HG02943 (cell line): ENCODE results near the gene ADAMTSL2.

Experiments
- ATAC-seq: cut with Tn5 transposase; IDR thresholded peaks from one replicate; pipeline ENCODE4 v1.9.1; 2021; ENCODE audit warnings: mild to moderate bottlenecking, low read depth, moderate library complexity; ENCODE audit not compliant: unreplicated experiment

Gene ADAMTSL2

DNA sequence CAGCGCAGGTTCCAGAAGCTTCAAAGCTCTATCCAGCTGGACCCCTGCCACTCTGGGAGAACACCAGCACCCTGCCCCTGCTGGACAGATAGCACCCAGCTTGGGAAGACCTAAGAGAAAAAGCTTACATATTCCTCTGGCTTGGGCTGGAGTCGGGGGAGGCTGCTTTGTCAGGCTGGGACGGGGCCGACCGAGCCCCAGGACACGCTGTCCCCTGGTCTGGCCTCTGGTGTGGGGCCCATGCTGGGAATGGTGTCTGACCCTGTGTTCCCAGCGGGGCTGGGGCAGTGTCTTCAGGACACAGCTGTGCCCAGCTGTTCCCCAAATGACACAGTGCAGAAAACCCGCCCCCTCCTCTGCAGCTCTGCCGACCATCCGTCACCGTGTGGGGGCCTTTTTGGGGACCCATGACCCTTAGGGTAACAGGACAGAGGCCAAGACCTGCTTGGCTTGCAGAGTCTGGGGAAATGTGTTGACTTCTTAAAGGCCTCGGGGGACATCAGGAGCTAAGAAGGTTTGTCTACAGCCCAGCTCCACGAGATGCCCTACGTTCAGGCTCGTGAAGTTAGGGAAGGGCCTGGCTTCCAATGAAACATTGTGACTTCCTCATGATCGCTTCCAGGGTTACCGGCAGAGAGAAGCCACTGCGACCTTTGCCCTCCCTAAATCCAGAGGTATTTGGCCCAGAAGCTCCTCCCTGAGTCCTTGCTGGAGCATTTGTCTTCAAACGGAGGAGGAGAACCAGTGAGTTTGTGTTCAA lies 35.2 kb upstream of the ADAMTSL2 start:
- no peak for ATAC-seq

DNA sequence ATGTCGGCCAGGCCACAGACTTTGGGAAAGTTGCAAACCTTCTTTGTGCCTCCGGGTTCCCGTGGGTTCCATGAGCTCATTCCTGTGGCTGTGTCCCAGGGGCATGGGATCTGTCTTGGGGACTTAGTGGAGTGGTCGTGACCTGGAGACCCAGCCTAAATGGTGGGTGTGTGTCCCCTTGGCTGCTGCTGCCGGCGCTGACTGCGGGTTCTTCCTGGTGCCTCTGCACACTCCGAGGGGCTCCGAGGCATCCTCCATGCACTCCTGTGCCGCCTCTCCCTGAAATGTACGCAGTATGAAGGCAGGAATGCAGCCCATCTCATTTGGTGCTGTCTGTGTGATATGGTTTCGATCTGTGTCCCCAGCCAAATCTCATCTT lies 34.6 kb upstream of the ADAMTSL2 start:
- no peak for ATAC-seq

DNA sequence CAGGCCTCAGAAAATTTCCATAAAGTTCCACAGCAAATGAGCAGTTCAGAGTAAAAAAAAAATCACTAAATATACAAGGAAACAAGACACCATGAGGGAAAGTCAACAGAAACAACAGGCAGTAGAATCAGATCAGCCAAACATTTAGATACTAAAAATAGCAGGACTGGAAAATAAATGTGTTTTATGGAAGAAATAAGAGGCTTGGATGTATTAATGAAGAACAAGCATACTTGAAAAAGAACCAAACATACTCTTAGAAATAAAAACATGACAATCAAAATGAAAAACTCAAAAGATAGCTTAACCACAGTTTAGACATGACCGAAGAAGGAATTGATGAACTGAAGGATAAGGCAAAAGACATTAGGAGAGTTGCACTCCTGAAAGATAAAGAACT lies 32.4 kb upstream of the ADAMTSL2 start:
- ATAC-seq: no peak

DNA sequence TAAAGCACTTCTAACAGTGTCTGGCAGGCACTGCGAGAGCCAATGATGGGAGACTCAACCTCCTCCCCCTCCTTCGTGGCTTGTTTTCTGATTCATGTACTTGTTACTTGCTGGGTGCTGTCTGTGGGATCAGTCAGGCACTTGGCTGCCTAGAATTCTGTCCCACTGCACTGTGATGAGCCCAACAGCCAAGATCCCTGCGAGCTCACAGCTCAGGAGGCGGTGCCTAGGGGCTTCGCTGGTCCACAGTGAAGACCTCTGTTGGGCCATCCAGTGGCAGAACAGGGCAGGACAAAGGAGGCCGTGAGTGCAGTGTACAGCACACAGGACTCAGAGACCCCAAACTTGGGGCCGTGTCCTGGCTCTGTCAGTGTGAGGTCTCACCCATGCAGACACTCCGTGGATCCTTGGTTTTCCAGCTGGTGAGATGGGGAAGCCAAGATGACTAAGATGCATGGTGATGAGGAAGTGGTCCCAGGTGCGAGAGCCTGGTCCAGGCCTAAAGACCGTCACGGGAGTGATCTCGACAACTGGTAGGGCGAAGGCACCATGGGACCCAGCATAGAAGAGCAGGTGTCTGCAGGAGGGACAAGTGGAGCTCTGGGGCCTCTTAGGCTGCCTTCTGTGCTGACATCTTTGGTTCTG lies 29.2 kb upstream of the ADAMTSL2 start:
- no peak for ATAC-seq

- no peak for ATAC-seq
Measured at GRCh38 chr9:133505901-133506652, 28.4 kb upstream of the ADAMTSL2 start.

GRCh38 chr9:133506653-133507038 lies 27.9 kb upstream of the ADAMTSL2 start:
- no peak for ATAC-seq

DNA sequence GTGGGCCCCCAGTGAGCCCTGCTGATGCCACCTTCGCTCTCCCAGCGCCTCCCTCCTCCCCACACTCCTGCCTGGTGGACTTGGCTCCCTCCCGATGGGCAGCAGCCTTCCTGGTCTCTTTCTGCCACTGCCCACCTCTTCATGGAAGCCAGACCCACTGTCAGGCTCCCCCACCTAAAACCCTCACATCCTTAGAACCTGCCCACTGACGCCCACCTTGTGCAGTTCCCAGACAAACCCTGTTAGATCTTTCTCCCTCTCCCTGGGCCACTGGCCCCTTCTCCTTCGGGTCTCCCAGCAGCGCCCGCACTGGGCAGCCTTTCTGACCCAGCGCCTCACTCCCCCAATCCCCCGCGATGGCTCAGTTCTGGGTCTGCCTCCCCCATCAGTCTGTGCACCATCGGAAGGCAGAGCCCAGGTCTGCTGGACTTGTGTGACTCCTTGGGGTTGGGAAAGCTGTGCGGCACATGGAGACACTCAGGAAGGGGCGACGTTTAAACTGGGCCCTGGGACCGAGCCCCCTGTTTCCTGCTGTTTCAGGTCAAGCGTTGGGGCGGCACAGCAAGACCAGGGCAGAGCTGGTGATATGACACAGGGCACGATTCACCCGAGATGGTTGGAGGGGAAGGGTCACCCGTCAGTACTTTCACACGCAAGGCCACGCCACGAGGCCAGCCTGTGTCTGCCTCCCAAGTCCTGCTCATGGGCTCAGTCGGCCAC lies 27.1 kb upstream of the ADAMTSL2 start:
- ATAC-seq: no peak

- ATAC-seq: no peak
Measured at GRCh38 chr9:133508046-133508445, 26.5 kb upstream of the ADAMTSL2 start.

GRCh38 chr9:133509179-133510083 lies 25.1 kb upstream of the ADAMTSL2 start:
- no peak for ATAC-seq

DNA sequence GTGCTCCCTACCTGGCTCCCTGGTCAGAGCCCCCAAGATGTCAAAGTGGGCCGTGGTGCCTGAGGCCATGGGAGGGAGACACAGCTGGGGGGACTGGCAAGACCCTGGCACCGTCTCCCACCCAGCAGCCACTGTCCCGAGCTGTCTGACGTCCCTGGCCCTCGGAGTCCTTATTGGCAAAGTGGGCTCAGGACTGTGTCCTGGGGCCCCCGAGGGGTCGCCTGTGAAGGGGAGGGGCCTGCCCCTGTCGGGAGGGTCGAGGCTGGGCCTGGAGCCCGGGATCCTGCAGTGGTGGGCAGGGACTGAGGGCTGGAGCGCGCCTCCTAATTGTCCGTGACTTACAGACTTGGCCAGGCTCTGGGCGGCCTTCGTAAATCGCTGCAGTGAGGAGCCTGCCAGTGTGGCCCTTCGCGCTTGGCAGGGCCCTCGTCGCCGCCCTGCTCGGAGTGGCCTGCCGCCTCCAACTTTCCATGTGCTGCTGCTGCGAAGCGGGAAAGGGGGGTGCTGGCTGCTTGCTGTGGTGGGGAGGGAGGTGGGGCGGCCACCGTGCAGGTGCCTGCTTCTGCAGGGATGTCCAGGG lies 23.5 kb upstream of the ADAMTSL2 start:
- no peak for ATAC-seq

DNA sequence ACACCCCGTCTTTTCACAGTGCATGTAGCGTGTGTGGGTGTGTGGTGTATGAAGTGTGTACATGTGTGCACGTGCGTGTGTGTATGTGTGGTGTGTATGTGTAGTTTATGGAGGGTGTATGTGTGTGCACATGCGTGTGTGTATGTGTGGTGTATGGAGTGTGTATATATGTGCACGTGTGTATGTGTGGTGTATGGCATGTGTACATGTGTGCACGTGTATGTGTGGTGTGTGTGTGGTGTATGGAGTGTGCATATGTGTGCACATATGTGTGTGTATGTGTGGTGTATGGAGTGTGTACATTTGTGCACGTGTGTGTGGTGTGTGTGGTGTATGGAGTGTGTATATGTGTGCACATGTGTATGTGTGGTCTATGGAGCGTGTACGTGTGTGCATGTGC lies 22.9 kb upstream of the ADAMTSL2 start:
- ATAC-seq: no peak

GRCh38 chr9:133512253-133513213 lies 22.0 kb upstream of the ADAMTSL2 start:
- no peak for ATAC-seq

- no peak for ATAC-seq
Measured at GRCh38 chr9:133513214-133514100, 21.0 kb upstream of the ADAMTSL2 start.

GRCh38 chr9:133514460-133515239 lies 19.9 kb upstream of the ADAMTSL2 start:
- ATAC-seq: no peak

DNA sequence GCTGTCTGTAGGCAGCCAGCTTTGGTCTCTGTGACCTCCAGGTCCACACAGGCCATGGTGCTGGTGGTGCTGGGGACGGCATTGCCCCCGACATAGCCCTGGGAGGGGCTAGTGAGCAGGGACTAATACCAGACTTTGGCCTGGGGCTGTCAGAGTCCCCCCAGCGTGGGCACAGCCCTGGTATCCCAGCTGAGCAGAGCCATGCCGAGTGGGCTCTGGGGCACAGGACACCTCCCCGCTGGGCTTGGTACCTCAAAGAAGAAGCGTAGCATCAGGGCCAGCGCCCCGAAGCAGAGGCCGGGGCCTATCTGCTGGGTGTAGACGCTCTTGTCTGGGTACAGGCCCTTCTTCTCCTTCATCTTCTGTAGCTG lies 19.3 kb upstream of the ADAMTSL2 start:
- ATAC-seq: no peak

- ATAC-seq: no peak
Measured at GRCh38 chr9:133515615-133516255, 18.8 kb upstream of the ADAMTSL2 start.
